Thymus (tissue), 11 donors: ENCODE results near the gene L1TD1. TPM values are rescaled to one million over a fixed set of nuclear protein-coding genes. Genes with fewer than 3 reads are reported as not detected.
"Not testable (repeated sequence)": the region's sequence is repeated elsewhere in the genome, so short reads cannot be mapped to it uniquely, and the experiment has no call there.

Experiments
- DNase-seq, 9 donors: peaks; one replicate each; pipeline ENCODE4 v3.0.0-alpha.2; 2013; ENCODE audit warnings: low spot score in 9 of 9, low read depth in 6 of 9, missing footprints in 1 of 9
- H3K27ac ChIP-seq, 2 donors: one replicate each; pipeline ENCODE4 v1.5.1; 2013; ENCODE audit warnings: control low read depth in 1 of 2, low read depth in 1 of 2, low read length in 1 of 2, mild to moderate bottlenecking in 1 of 2, moderate library complexity in 1 of 2
- H3K27me3 ChIP-seq, 2 donors: one replicate each; pipeline ENCODE4 v1.5.1; 2013; ENCODE audit warnings: low read length in 1 of 2; ENCODE audit not compliant: control insufficient read depth in 2 of 2, insufficient read depth in 1 of 2
- H3K36me3 ChIP-seq, 2 donors: one replicate each; pipeline ENCODE4 v1.5.1; 2013; ENCODE audit warnings: low read length in 1 of 2, mild to moderate bottlenecking in 1 of 2, moderate library complexity in 1 of 2; ENCODE audit not compliant: control insufficient read depth in 2 of 2, insufficient read depth in 2 of 2
- H3K4me1 ChIP-seq, 2 donors: one replicate each; pipeline ENCODE4 v1.5.1; 2013; ENCODE audit warnings: low read length in 2 of 2; ENCODE audit not compliant: control insufficient read depth in 2 of 2, insufficient read depth in 2 of 2
- H3K4me3 ChIP-seq, 2 donors: one replicate each; pipeline ENCODE4 v1.5.1; 2013; ENCODE audit warnings: low read length in 2 of 2, control low read depth in 1 of 2, mild to moderate bottlenecking in 1 of 2
- H3K9me3 ChIP-seq, 2 donors: one replicate each; pipeline ENCODE4 v1.5.1; 2013; ENCODE audit warnings: low read length in 1 of 2, mild to moderate bottlenecking in 1 of 2; ENCODE audit not compliant: control insufficient read depth in 2 of 2, insufficient read depth in 1 of 2
- WGBS: extraction: QIAGEN DNeasy Blood & Tissue Kit; methylation state at CpG from one replicate; pipeline ENCODE4 v1.1.7; 2013; 5-methylcytosine and 5-hydroxymethylcytosine counted together
- polyA plus RNA-seq: library from polyadenylated mRNA; stranded (reverse); fragments of 200-250 nt; gene quantifications from one replicate; pipeline ENCODE4 v1.2.3, GENCODE V29; 2013
- total RNA-seq: library from RNA; stranded (reverse); fragments of 120-200 nt; gene quantifications from one replicate; pipeline ENCODE4 v1.2.4, GENCODE V29; 2013
- donor health status: healthy.

L1TD1 gene
- total and polyA plus RNA-seq, 2 donors = 0.42 to 0.80 TPM

DNA sequence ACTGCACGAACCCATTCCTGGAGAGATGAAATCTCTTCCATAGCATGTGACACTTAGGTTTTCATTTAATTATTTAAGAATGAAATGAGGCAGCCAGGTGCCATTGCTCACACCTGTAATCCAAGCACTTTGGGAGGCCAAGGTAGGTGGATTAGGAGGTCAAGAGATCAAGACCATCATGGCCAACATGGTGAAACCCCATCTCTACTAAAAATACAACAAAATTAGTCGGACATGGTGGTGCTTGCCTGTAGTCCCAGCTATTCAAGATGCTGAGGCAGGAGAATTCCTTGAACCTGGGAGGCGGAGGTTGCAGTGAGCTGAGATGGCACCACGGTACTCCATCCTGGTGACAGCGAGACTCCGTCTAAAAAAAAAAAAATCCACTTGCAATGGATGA, 17.8 kb downstream of the L1TD1 start:
- WGBS = 85% methylated on average over 6 of the region's 6 CpGs
- Histone ChIP-seq H3K9me3 (peaks cover 0 to 2% of the 10 kb centered on the region in 2 donors), H3K4me1 (no peaks in the 10 kb centered on the region), H3K27me3 (no peaks in the 10 kb centered on the region), H3K27ac (no peak overlapping the region), H3K36me3 (no peaks in the 10 kb centered on the region), H3K4me3 (no peak overlapping the region)
- no peak for DNase-seq

DNA sequence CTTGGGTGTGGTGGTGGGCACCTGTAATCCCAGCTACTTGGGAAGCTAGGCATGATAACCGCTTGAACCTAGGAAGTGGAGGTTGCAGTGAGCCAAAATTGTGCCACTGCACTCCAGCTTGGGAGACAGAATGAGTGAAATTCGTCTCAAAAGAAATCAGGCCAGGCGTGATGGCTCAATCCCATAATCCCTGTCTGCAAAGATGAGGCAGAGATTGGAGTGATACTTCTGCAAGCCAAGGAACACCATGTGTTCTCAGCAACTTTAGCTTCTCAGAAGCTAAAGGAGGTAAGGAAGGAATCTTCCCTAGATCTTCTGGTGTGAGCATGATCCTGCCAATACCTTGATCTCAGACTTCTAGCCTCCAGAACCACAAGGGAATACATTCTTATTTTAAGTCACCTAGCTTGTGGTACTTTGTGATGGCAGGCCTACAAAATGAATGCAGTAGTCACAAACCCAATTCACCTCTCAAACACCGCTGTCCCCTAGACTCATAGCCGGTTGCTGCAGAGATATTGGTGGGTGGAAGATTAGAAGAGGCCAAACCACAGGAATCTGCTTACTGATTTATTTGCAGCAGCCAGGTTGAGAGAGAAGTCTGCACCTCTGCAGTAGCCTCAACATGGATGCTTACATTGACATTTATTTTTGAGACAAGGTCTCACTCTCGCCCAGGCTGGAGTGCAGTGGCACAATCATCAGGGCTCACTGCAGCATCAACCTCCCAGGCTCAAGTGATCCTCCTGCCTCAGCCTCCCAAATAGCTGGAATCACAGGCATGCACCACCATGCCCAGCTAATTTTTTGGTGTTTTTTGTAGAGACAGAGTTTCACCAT, 18.6 kb downstream of the L1TD1 start:
- no peak overlapping the region for H3K27ac ChIP-seq
- H3K27me3 ChIP-seq = no peaks in the 10 kb centered on the region
- no peaks in the 10 kb centered on the region for H3K4me1 ChIP-seq
- H3K36me3 ChIP-seq = no peaks in the 10 kb centered on the region
- DNase-seq = no peak
- H3K9me3 ChIP-seq = peaks cover 0 to 2% of the 10 kb centered on the region in 2 donors
- H3K4me3 ChIP-seq = no peak overlapping the region
- 89% methylated on average over 6 of the region's 6 CpGs for WGBS

DNA sequence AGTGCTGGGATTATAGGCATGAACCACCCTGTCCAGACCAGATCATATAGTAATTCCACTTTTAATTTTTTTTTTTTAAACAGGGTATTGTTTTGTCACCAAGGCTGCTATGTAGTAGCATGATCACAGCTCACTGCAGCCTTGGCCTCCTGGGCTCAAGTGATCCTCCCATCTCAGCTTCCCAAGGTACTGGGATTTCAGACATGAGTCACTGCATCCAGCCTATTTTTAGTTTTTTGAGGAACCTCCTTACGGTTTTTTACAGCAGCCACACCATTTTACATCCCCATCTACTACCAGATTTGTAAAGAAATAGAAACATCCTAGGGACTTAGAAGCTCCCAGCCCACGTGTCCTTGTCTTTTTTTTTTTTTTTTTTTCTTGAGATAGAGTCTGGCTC, 24.0 kb downstream of the L1TD1 start:
- WGBS = 95% methylated on average over 2 of the region's 2 CpGs
- no peak overlapping the region for H3K27ac ChIP-seq

GRCh38 chr1:62220456-62220855, 25.8 kb downstream of the L1TD1 start:
- H3K9me3 ChIP-seq, DNase-seq, H3K27me3 ChIP-seq, H3K4me3 ChIP-seq, H3K4me1 ChIP-seq, H3K36me3 ChIP-seq, H3K27ac ChIP-seq: not testable (repeated sequence)
- 93% methylated on average over 9 of the region's 9 CpGs for WGBS

More for the DNA sequence above, 24.0 kb downstream of the L1TD1 start:
- no peaks in the 10 kb centered on the region for H3K4me1 ChIP-seq
- DNase-seq = no peak
- no peaks in the 10 kb centered on the region for H3K9me3 ChIP-seq
- H3K36me3 ChIP-seq = no peaks in the 10 kb centered on the region
- H3K4me3 ChIP-seq = no peak overlapping the region
- no peaks in the 10 kb centered on the region for H3K27me3 ChIP-seq

- no peaks in the 10 kb centered on the region for H3K27me3 ChIP-seq
- H3K36me3 ChIP-seq = no peaks in the 10 kb centered on the region
- H3K27ac ChIP-seq = no peak overlapping the region
- 98% methylated on average over 1 of the region's 1 CpG for WGBS
- H3K9me3 ChIP-seq = no peaks in the 10 kb centered on the region
- DNase-seq = no peak
- no peaks in the 10 kb centered on the region for H3K4me1 ChIP-seq
- H3K4me3 ChIP-seq = no peak overlapping the region
Measured at GRCh38 chr1:62221171-62221570, 26.5 kb downstream of the L1TD1 start.

DNA sequence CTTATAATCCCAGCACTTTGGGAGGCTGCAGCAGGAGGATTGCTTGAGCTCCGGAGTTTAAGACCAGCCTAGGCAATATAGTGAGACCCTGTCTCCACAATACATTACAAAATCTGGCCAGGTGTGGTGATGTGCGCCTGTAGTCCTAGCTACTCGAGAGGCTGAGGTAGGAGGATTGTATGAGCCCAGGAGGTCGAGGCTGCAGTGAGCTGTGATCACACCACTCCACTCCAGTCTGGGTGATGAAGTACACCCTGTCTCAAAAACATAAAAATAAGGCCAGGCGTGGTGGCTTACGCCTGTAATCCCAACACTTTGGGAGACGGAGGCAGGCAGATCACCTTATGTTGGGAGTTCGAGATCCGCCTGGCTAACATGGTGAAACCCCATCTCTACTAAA, 27.7 kb downstream of the L1TD1 start:
- H3K27ac ChIP-seq = no peak overlapping the region
- no peaks in the 10 kb centered on the region for H3K4me1 ChIP-seq
- H3K9me3 ChIP-seq = no peaks in the 10 kb centered on the region
- H3K4me3 ChIP-seq = no peak overlapping the region
- no peaks in the 10 kb centered on the region for H3K27me3 ChIP-seq
- 89% methylated on average over 9 of the region's 9 CpGs for WGBS
- H3K36me3 ChIP-seq = no peaks in the 10 kb centered on the region
- DNase-seq = no peak

- H3K4me1 ChIP-seq = no peaks in the 10 kb centered on the region
- H3K27ac ChIP-seq = no peak overlapping the region
- H3K4me3 ChIP-seq = no peak overlapping the region
- DNase-seq = no peak
- no peaks in the 10 kb centered on the region for H3K9me3 ChIP-seq
- H3K27me3 ChIP-seq = no peaks in the 10 kb centered on the region
- H3K36me3 ChIP-seq = no peaks in the 10 kb centered on the region
- 49% methylated on average over 2 of the region's 3 CpGs for WGBS
Measured at GRCh38 chr1:62224182-62224581, 29.5 kb downstream of the L1TD1 start.

DNA sequence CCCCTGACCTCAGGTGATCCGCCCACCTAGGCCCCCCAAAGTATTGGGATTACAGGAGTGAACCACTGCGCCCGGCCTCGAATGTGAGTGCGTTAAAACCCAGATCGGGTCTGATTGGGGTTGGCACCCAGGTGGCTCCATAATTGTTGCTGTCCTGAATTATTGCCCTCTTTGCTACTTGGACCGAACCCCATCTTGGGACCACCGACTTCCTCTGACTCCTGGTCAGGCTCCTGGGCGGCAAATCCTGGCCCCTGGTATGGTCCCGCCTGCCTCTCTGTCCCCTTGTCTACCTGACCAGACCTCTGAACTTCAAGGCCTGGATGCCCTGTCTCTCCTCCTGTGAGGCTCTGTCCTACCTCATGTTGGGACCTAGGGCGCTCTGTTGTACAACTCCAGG, 32.8 kb downstream of the L1TD1 start:
- Histone ChIP-seq H3K36me3 (no peaks in the 10 kb centered on the region), H3K4me3 (no peak overlapping the region), H3K9me3 (no peaks in the 10 kb centered on the region), H3K27ac (no peak overlapping the region), H3K4me1 (peaks cover 0 to 3% of the 10 kb centered on the region in 2 donors), H3K27me3 (no peaks in the 10 kb centered on the region)
- no peak for DNase-seq
- 86% methylated on average over 11 of the region's 11 CpGs for WGBS

- Histone ChIP-seq H3K9me3 (no peaks in the 10 kb centered on the region), H3K27me3 (no peaks in the 10 kb centered on the region), H3K36me3 (no peaks in the 10 kb centered on the region), H3K27ac (no peak overlapping the region), H3K4me3 (no peak overlapping the region), H3K4me1 (peaks cover 0 to 6% of the 10 kb centered on the region in 2 donors)
- no peak for DNase-seq
- 88% methylated on average over 12 of the region's 12 CpGs for WGBS
Measured at GRCh38 chr1:62228136-62228882, 33.7 kb downstream of the L1TD1 start.
